Panc1 (cell line): ENCODE data around the gene ABHD12.

Experiments
- POLR2AphosphoS5 ChIP-seq: IDR thresholded peaks from 2 replicates; pipeline ENCODE4 v1.6.1; 2012; ENCODE audit warnings: mild to moderate bottlenecking, low read depth, low read length, moderate library complexity
- TF ChIP-seq, protein P1 (sequence below): fragments of 450-650 bp; IDR thresholded peaks from 2 replicates; pipeline ENCODE4 v1.5.1; 2017; ENCODE audit warnings: mild to moderate bottlenecking
- TF ChIP-seq, protein P2 (sequence below), 2 experiments: IDR thresholded peaks; 2 replicates each; pipeline ENCODE4 v1.6.1; 2011 to 2012; ENCODE audit warnings: low read depth in 2 of 2, control low read depth in 1 of 2, low read length in 1 of 2, mild to moderate bottlenecking in 1 of 2, moderate library complexity in 1 of 2; ENCODE audit not compliant: insufficient read depth in 1 of 2

DNA sequence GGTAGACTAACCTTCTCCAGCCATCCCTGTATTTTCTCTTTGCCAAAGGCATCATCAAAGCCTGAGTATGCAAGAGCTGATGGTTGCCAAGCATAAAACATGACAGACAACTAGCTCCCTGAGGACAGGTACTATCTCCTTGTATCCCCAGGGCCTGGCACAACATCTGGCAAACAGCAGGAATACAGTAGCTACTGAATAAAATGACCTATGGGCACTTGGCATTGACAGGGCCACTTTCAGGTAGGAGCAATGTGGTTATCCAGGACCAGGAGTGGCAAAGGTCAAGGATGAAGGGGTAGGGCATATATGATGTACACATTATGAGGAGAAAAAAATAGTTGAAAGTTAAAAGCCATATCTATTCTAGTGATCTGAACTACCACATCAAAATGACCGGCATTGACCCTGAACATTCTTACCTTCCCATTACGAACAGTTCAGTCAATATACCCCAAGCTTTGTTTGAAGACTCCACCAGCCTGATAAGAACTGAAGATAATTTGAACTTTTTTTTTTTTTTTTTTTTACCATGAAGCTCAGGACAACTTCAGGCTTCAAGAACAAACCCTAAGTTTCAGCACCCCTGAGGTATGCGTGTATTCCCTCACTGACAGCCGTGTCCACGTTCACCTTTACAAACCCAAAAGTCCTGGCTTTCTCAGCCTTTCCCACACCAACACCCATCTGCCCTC is 12.3 kb downstream of the ABHD12 start:
- TF ChIP-seq, protein P1, sequence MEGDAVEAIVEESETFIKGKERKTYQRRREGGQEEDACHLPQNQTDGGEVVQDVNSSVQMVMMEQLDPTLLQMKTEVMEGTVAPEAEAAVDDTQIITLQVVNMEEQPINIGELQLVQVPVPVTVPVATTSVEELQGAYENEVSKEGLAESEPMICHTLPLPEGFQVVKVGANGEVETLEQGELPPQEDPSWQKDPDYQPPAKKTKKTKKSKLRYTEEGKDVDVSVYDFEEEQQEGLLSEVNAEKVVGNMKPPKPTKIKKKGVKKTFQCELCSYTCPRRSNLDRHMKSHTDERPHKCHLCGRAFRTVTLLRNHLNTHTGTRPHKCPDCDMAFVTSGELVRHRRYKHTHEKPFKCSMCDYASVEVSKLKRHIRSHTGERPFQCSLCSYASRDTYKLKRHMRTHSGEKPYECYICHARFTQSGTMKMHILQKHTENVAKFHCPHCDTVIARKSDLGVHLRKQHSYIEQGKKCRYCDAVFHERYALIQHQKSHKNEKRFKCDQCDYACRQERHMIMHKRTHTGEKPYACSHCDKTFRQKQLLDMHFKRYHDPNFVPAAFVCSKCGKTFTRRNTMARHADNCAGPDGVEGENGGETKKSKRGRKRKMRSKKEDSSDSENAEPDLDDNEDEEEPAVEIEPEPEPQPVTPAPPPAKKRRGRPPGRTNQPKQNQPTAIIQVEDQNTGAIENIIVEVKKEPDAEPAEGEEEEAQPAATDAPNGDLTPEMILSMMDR, result no peak
- no peak for TF ChIP-seq POLR2AphosphoS5
- TF ChIP-seq, protein P2, sequence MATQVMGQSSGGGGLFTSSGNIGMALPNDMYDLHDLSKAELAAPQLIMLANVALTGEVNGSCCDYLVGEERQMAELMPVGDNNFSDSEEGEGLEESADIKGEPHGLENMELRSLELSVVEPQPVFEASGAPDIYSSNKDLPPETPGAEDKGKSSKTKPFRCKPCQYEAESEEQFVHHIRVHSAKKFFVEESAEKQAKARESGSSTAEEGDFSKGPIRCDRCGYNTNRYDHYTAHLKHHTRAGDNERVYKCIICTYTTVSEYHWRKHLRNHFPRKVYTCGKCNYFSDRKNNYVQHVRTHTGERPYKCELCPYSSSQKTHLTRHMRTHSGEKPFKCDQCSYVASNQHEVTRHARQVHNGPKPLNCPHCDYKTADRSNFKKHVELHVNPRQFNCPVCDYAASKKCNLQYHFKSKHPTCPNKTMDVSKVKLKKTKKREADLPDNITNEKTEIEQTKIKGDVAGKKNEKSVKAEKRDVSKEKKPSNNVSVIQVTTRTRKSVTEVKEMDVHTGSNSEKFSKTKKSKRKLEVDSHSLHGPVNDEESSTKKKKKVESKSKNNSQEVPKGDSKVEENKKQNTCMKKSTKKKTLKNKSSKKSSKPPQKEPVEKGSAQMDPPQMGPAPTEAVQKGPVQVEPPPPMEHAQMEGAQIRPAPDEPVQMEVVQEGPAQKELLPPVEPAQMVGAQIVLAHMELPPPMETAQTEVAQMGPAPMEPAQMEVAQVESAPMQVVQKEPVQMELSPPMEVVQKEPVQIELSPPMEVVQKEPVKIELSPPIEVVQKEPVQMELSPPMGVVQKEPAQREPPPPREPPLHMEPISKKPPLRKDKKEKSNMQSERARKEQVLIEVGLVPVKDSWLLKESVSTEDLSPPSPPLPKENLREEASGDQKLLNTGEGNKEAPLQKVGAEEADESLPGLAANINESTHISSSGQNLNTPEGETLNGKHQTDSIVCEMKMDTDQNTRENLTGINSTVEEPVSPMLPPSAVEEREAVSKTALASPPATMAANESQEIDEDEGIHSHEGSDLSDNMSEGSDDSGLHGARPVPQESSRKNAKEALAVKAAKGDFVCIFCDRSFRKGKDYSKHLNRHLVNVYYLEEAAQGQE (IDR thresholded peaks at IDR 0.05; ENCODE audit: insufficient read depth in 1 of 2, low read depth in 2 of 2, low read length in 1 of 2), result no peak
